Suprapubic skin (tissue), 4 donors: ENCODE measurements around the gene AOC3. TPM values are rescaled to one million over a fixed set of nuclear protein-coding genes. Genes with fewer than 3 reads are reported as not detected.
"Not testable (repeated sequence)": the region's sequence is repeated elsewhere in the genome, so short reads cannot be mapped to it uniquely, and the experiment has no call there.

ENCODE experiments used
- DNase-seq, 2 donors: peaks; one replicate each; pipeline ENCODE4 v3.0.0-alpha.2; 2019; ENCODE audit warnings: low spot score in 2 of 2
- H3K27ac ChIP-seq: fragments of 200-600 bp; sonication (generic); one replicate; pipeline ENCODE4 v1.5.1; 2019
- H3K27me3 ChIP-seq: fragments of 200-600 bp; sonication (generic); one replicate; pipeline ENCODE4 v1.5.1; 2019
- H3K36me3 ChIP-seq: fragments of 200-600 bp; sonication (generic); one replicate; pipeline ENCODE4 v1.5.1; 2019
- H3K4me1 ChIP-seq: fragments of 200-600 bp; sonication (generic); one replicate; pipeline ENCODE4 v1.5.1; 2019
- H3K4me3 ChIP-seq: fragments of 200-600 bp; sonication (generic); one replicate; pipeline ENCODE4 v1.5.1; 2019; ENCODE audit warnings: mild to moderate bottlenecking
- H3K9me3 ChIP-seq: fragments of 200-600 bp; sonication (generic); one replicate; pipeline ENCODE4 v1.5.1; 2019
- CTCF ChIP-seq, 2 donors: fragments of 200-600 bp in 1 of 2; fragments of 450-650 bp in 1 of 2; sonication (generic) in 1 of 2; IDR thresholded peaks; one replicate each; pipeline ENCODE4 v1.5.1; 2016 to 2019; ENCODE audit warnings: antibody characterized with exemption in 2 of 2, mild to moderate bottlenecking in 1 of 2, moderate library complexity in 1 of 2
- EP300 ChIP-seq: sonication (generic); formaldehyde crosslinking; IDR thresholded peaks from one replicate; pipeline ENCODE4 v1.6.1; 2017; ENCODE audit warnings: antibody characterized with exemption
- POLR2A ChIP-seq, 2 donors: fragments of 450-650 bp; IDR thresholded peaks; one replicate each; pipeline ENCODE4 v1.6.1; 2017; ENCODE audit warnings: antibody characterized with exemption in 2 of 2, mild to moderate bottlenecking in 2 of 2, moderate library complexity in 2 of 2
- POLR2AphosphoS5 ChIP-seq, 3 donors: sonication (generic); formaldehyde crosslinking; IDR thresholded peaks; one replicate each; pipeline ENCODE4 v1.6.1; 2017; ENCODE audit warnings: antibody characterized with exemption in 3 of 3
- WGBS: methylation state at CpG from one replicate; pipeline ENCODE4 v1.1.5; 2018; 5-methylcytosine and 5-hydroxymethylcytosine counted together
- total RNA-seq, 4 donors: library from RNA; depleted of rRNA; stranded (reverse); fragments of >200 nt; gene quantifications; one replicate each; pipeline ENCODE4 v1.1.0, GENCODE V29; 2016

Gene AOC3
- total RNA-seq, 4 donors from 2014 or later = 7.6 to 12.7 (median 11.0) TPM

- DNase-seq = no peak
- no peak overlapping the region for H3K4me3 ChIP-seq
- whole genome bisulfite sequencing = 96% methylated on average over 4 of the region's 4 CpGs
- H3K36me3 ChIP-seq = no peaks in the 10 kb centered on the region
- no peak overlapping the region for H3K27ac ChIP-seq
- H3K9me3 ChIP-seq = no peaks in the 10 kb centered on the region
- no peak for TF ChIP-seq POLR2A (IDR thresholded peaks at IDR 0.05)
- TF ChIP-seq POLR2AphosphoS5 (IDR thresholded peaks at IDR 0.05) = no peak
- no peak for TF ChIP-seq EP300
- no peak for TF ChIP-seq CTCF (IDR thresholded peaks at IDR 0.05)
- no peaks in the 10 kb centered on the region for H3K4me1 ChIP-seq
- no peaks in the 10 kb centered on the region for H3K27me3 ChIP-seq
Observed at GRCh38 chr17:42866216-42866615, 15.2 kb downstream of the AOC3 start.

GRCh38 chr17:42866631-42867575, 15.9 kb downstream of the AOC3 start:
- Histone ChIP-seq H3K27ac (no peak overlapping the region), H3K4me1 (no peaks in the 10 kb centered on the region), H3K4me3 (no peak overlapping the region), H3K27me3 (no peaks in the 10 kb centered on the region), H3K9me3 (no peaks in the 10 kb centered on the region), H3K36me3 (no peaks in the 10 kb centered on the region)
- DNase-seq = no peak
- no peak for TF ChIP-seq POLR2A (IDR thresholded peaks at IDR 0.05)
- TF ChIP-seq EP300 = no peak
- no peak for TF ChIP-seq CTCF (IDR thresholded peaks at IDR 0.05)
- WGBS = 52% methylated on average over 8 of the region's 12 CpGs

GRCh38 chr17:42867694-42868261, 16.8 kb downstream of the AOC3 start:
- not testable (repeated sequence) for H3K4me3 ChIP-seq, H3K9me3 ChIP-seq, H3K36me3 ChIP-seq, H3K27ac ChIP-seq, DNase-seq, H3K27me3 ChIP-seq, H3K4me1 ChIP-seq
- 90% methylated on average over 8 of the region's 21 CpGs for WGBS

GRCh38 chr17:42868338-42868737, 17.3 kb downstream of the AOC3 start:
- no peaks in the 10 kb centered on the region for H3K4me1 ChIP-seq
- no peaks in the 10 kb centered on the region for H3K9me3 ChIP-seq
- no peak overlapping the region for H3K4me3 ChIP-seq
- no peaks in the 10 kb centered on the region for H3K36me3 ChIP-seq
- no peak for TF ChIP-seq POLR2AphosphoS5 (IDR thresholded peaks at IDR 0.05)
- TF ChIP-seq EP300 = no peak
- no peak for TF ChIP-seq CTCF (IDR thresholded peaks at IDR 0.05)
- no peak for TF ChIP-seq POLR2A (IDR thresholded peaks at IDR 0.05)
- WGBS = 95% methylated on average over 11 of the region's 12 CpGs
- H3K27ac ChIP-seq = no peak overlapping the region
- no peak for DNase-seq
- no peaks in the 10 kb centered on the region for H3K27me3 ChIP-seq

- Histone ChIP-seq H3K4me1 (no peaks in the 10 kb centered on the region), H3K9me3 (no peaks in the 10 kb centered on the region), H3K36me3 (no peaks in the 10 kb centered on the region), H3K4me3 (no peak overlapping the region), H3K27ac (no peak overlapping the region), H3K27me3 (no peaks in the 10 kb centered on the region)
- TF ChIP-seq EP300 (no peak), POLR2AphosphoS5 (IDR thresholded peaks at IDR 0.05) (no peak), CTCF (IDR thresholded peaks at IDR 0.05) (no peak), POLR2A (IDR thresholded peaks at IDR 0.05) (no peak)
- no peak for DNase-seq
- 100% methylated on average over 4 of the region's 4 CpGs for WGBS
Observed at GRCh38 chr17:42871647-42872046, 20.6 kb downstream of the AOC3 start.
